ENCODE results near the gene KLHDC2. TPM values are rescaled to one million over a fixed set of nuclear protein-coding genes. Genes with fewer than 3 reads are reported as not detected.
"Not testable (repeated sequence)": the region's sequence is repeated elsewhere in the genome, so short reads cannot be mapped to it uniquely, and the experiment has no call there.

Gene KLHDC2
- total RNA-seq, result 35.1 TPM

- peak; percentile 91 for ATAC-seq
These were observed at the start of gene KLHDC2 for GRCh38 chr14:49767571-49768300. Gene KLHDC2, plus strand, starts transcription at chr14:49768153. Its CDS starts 316 bp downstream, at chr14:49768469.

GRCh38 chr14:49720744-49721143 lies 47.2 kb upstream of the KLHDC2 start:
- no peak for ATAC-seq

DNA sequence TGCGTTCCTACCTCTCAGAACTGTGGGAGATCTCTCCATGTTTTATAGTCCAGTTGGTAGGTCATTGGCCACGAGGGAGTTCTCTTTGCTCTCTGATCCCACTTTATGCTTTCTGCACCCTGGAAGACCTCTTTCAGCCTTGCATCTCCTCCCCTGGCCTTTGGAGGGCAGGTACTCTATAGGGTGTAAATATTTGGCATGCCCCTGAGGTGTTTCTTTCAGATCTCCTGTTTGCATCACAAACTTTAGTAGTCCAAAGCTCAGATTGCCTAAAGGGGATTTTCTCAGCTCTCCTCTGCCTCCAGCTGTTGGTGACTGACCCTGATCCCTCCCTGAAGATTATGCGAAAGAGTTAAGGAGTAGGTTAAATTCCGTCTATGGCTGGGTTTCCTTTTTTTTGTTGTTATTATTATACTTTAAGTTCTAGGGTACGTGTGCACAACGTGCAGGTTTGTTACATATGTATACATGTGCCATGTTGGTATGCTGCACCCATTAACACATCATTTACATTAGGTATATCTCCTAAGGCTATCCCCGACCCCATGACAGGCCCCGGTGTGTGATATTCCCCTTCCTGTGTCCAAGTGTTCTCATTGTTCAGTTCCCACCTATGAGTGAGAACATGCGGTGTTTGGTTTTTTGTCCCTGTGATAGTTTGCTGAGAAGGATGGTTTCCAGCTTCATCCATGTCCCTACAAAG lies 46.1 kb upstream of the KLHDC2 start:
- ATAC-seq, result not testable (repeated sequence)

- ATAC-seq, result no peak
These were observed 40.8 kb upstream of the KLHDC2 start for GRCh38 chr14:49727171-49727570.

- no peak for ATAC-seq
These were observed 35.1 kb upstream of the KLHDC2 start for GRCh38 chr14:49732896-49733295.

GRCh38 chr14:49733836-49734235 lies 34.1 kb upstream of the KLHDC2 start:
- no peak for ATAC-seq

GRCh38 chr14:49735669-49736068 lies 32.3 kb upstream of the KLHDC2 start:
- not testable (repeated sequence) for ATAC-seq

GRCh38 chr14:49745191-49745590 lies 22.8 kb upstream of the KLHDC2 start:
- ATAC-seq, result no peak

- ATAC-seq, result not testable (repeated sequence)
These were observed 21.5 kb upstream of the KLHDC2 start for GRCh38 chr14:49746476-49746875.

GRCh38 chr14:49754570-49755097 lies 13.3 kb upstream of the KLHDC2 start:
- peak; percentile 61 for ATAC-seq

GRCh38 chr14:49755378-49755777 lies 12.6 kb upstream of the KLHDC2 start:
- no peak for ATAC-seq

- ATAC-seq, result no peak
These were observed 6.0 kb upstream of the KLHDC2 start for GRCh38 chr14:49761839-49762551.

DNA sequence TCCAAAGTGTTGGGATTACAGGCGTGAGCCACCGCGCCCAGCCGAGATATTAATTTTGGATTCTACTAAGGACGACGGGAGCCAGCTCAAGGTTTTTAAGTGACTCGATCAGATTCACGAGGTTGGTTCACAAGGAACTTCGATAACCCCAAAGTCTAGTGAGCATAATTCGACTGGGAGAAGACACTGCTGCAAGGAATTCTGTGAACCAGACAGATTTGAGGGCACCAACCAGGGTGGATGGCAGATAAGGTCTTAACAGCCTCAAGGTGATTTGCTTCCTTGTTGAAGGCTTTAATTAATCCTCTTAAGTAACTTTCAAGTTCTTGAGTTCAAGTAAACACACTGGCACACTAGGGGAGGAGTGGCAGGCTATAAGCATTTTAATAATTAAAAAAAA lies 1.1 kb upstream of the KLHDC2 start:
- peak; percentile 8 for ATAC-seq

DNA sequence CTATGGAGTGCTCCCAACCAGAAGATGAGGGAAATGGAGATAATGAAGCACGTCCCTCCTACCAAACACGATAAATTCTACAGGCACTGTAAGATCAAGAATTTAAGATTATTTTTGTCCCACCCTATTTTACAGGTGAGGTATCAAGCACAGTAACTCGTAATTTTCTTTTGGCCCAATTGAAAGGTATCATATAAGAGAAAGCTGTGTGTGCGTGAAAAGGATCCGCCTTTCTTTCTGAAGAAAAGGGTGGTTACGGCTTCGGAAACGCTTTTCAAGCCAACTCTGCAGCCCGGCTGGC lies 733 bp upstream of the KLHDC2 start:
- no peak for ATAC-seq

GRCh38 chr14:49768301-49769121 lies 558 bp downstream of the KLHDC2 start:
- ATAC-seq, result peak; percentile 77

DNA sequence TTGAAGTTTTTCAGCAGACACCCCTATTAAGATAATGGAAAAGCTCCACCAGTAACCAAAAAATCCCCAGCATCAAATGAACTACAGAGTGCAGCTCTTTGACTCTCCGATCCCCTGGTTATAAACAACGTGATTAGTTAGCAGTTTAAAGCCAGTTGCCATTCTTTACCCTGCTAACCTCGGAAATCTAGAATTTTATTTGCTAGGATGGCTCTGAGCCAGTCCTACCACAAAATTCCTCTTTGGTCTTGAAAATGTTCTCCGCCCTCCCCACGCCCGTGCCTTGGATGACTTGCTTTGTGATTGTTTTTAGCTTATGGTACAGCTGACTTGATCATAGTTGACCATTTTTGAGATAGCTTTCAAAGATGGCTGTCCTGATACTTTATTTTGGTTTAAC lies 1.2 kb downstream of the KLHDC2 start:
- ATAC-seq, result no peak

- ATAC-seq, result no peak
These were observed 1.7 kb downstream of the KLHDC2 start for GRCh38 chr14:49769581-49770211.

DNA sequence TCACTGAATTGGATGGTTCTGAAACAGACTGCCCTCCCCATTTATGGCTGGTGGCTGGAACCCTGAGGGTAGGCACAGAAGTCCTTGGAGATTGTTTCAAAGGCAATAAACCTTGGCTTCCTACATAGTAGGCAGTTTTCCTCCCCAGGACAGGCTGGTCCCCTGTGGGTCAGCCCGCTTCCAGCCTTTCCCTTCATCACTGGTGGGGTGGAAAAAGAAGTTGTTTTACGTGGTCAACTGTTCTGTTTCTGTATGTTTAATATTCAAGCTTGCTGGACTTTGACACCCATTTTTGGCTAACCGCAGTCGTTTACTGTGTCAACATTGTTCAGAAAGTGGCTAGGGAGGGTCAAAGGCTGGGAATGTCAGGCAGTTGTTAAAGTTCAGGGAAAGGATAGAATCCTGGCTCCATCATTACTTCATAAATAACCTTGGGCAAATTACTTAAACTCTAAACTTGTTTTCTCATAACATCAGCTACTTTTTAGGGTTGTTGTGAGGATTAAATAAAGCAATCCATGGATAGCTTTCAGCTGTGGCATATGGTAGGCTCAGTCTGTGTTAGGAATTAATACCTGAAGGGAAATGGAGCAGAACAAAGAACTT lies 2.4 kb downstream of the KLHDC2 start:
- ATAC-seq, result no peak

DNA sequence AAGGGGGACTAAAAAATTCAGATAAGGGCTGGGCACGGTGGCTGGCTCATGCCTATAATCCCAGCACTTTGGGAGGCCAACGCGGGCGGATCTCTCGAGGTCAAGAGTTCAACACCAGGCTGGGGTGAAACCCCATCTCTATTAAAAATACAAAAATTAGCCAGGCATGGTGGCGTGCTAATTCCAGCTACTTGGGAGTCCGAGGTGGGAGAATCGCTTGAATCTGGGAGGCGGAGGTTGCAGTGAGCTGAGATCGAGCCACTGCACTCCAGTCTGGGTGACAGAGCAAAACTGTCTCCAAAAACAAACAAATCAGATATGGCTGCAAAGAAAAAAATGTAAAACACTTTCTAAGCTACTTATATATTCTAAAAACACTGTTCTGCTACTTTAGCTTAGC lies 3.7 kb downstream of the KLHDC2 start:
- not testable (repeated sequence) for ATAC-seq

GRCh38 chr14:49774106-49774505 lies 6.2 kb downstream of the KLHDC2 start:
- no peak for ATAC-seq

- ATAC-seq, result no peak
These were observed 10.5 kb downstream of the KLHDC2 start for GRCh38 chr14:49778421-49778820.

DNA sequence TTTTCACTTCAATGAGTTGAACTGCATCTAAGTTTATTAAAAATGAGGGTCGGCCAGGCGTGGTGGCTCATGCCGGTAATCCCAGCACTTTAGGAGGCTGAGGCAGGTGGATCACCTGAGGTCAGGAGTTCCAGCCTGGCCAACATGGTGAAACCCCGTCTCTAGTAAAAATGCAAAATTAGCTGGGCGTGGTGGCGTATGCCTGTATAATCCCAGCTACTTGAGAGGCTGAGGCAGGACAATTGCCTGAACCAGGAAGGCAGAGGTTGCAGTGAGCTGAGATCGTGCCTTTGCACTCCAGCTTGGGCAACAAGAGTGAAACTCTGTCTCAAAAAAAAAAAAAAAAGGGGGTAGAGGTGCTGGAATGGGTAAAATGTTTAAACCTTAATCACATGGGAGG lies 13.1 kb downstream of the KLHDC2 start:
- not testable (repeated sequence) for ATAC-seq

Measured in esophagus mucosa (tissue), 1 donor.